ENCODE results near the gene FGFRL1. TPM values are rescaled to one million over a fixed set of nuclear protein-coding genes. Genes with fewer than 3 reads are reported as not detected.

FGFRL1 gene
- total RNA-seq, 1 experiment from 2014 or later: 26.1 TPM

- no peaks in the 10 kb centered on the region for H3K79me2 ChIP-seq (ENCODE audit: insufficient read depth, low read length)
- Mint-ChIP-seq H3K27ac (no peak overlapping the region; a peak in 1 of 7 replicates), H3K36me3 (ENCODE audit: insufficient read depth in 1 of 3, low read depth in 3 of 3) (no peaks in the 10 kb centered on the region), H3K4me1 (peaks cover 2 to 10% of the 10 kb centered on the region in 2 experiments; a peak in 2 of 4 replicates), H3K9me3 (no peaks in the 10 kb centered on the region), H3K4me3 (no peak overlapping the region), H3K27me3 (ENCODE audit: low read depth) (peaks cover 61% of the 10 kb centered on the region)
- WGBS (ENCODE audit: extremely low coverage, insufficient read length, low lambda C conversion rate): no CpG with 5 or more reads among the region's 35 CpGs
- H3K23ac ChIP-seq (ENCODE audit: insufficient read length, low read depth, low read length): no peak overlapping the region
- no peak overlapping the region for H3K9ac ChIP-seq (ENCODE audit: extremely low read depth, insufficient read length, low read length)
- DNase-seq: peak; percentile 26
- no peak overlapping the region for H3K56ac ChIP-seq (ENCODE audit: insufficient read length, low read depth, low read length)
- no peak overlapping the region for H2BK12ac ChIP-seq (ENCODE audit: insufficient read length, low read depth, low read length)
- H3T11ph ChIP-seq (ENCODE audit: low read length): no peak overlapping the region
- H2BK20ac ChIP-seq (ENCODE audit: low read depth, low read length, poor library complexity, severe bottlenecking): no peak overlapping the region
- no peak overlapping the region for H2AFZ ChIP-seq (ENCODE audit: low read length)
- no peaks in the 10 kb centered on the region for H3K9me3 ChIP-seq (ENCODE audit: control insufficient read depth, low read depth, low read length)
- no peaks in the 10 kb centered on the region for H3K4me1 ChIP-seq (ENCODE audit: insufficient read depth, low read length)
- H4K20me1 ChIP-seq (ENCODE audit: control insufficient read depth, insufficient read depth, insufficient read length): no peaks in the 10 kb centered on the region
- TF ChIP-seq CTCF (conservative IDR thresholded peaks at IDR 0.05): no peak
- no peak overlapping the region for H2BK5ac ChIP-seq (ENCODE audit: insufficient read length, low read length)
- no peak overlapping the region for H4K5ac ChIP-seq (ENCODE audit: insufficient read length, low read depth, low read length)
- no peak overlapping the region for H2BK120ac ChIP-seq (ENCODE audit: low read depth, low read length, poor library complexity, severe bottlenecking)
- H3K79me1 ChIP-seq (ENCODE audit: insufficient read depth, low read depth, low read length, poor library complexity, severe bottlenecking): no peaks in the 10 kb centered on the region
- H3K18ac ChIP-seq (ENCODE audit: insufficient read length, low read depth, low read length): no peak overlapping the region
- no peak overlapping the region for H3K14ac ChIP-seq (ENCODE audit: insufficient read depth, low read length)
- H2AK5ac ChIP-seq (ENCODE audit: insufficient read length, low read length): no peak overlapping the region
- no peak overlapping the region for H3K4ac ChIP-seq (ENCODE audit: low read depth, low read length)
- no peaks in the 10 kb centered on the region for H3K27me3 ChIP-seq (ENCODE audit: insufficient read depth, low read length)
- H4K8ac ChIP-seq (replicated peaks; ENCODE audit: insufficient read length, low read depth, low read length): no peak overlapping the region
- H2BK15ac ChIP-seq (ENCODE audit: low read depth, low read length): no peak overlapping the region
- H3K23me2 ChIP-seq (ENCODE audit: insufficient read length, low read depth, low read length, poor library complexity, severe bottlenecking): no peaks in the 10 kb centered on the region
- H4K91ac ChIP-seq (ENCODE audit: insufficient read length, low read depth, low read length): no peak overlapping the region
- H3K27ac ChIP-seq (ENCODE audit: insufficient read length, low read depth, low read length): no peak overlapping the region
- H3K4me2 ChIP-seq (ENCODE audit: insufficient read depth, insufficient read length, low read length): no peak overlapping the region
These were observed 47.0 kb downstream of the FGFRL1 start for GRCh38 chr4:1058198-1058996.

Measured in H9 (cell line).